GM12801 (cell line): ENCODE data around the gene ZFYVE21.

Source experiments
- TF ChIP-seq, protein P1 (sequence below): IDR thresholded peaks from one replicate; pipeline ENCODE4 v1.5.1; 2011; ENCODE audit warnings: control low read depth; ENCODE audit not compliant: insufficient read length; ENCODE audit errors: extremely low read depth

The ZFYVE21 gene

DNA sequence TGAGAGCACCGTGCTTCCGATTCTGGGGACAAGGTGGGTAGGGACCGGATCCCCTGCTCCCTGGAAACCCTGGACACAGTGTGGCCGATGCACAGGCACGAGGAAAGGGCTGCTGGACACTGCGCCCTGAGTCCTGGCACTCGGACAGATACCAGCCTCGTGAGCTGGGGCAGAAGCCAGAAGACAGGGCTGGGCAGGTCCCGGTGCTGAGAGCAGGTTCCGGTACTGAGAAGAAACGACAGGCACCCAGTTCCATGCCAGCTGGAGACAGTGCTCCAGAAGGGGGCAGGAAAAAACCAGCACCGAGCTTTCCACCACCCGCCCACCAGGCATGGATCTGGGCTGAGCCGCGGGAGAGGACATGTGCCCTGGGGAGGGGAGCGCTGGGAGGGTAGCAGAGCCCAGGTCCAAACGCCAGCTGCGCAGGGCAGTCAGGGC is 6.8 kb upstream of the ZFYVE21 start:
- TF ChIP-seq, protein P1, sequence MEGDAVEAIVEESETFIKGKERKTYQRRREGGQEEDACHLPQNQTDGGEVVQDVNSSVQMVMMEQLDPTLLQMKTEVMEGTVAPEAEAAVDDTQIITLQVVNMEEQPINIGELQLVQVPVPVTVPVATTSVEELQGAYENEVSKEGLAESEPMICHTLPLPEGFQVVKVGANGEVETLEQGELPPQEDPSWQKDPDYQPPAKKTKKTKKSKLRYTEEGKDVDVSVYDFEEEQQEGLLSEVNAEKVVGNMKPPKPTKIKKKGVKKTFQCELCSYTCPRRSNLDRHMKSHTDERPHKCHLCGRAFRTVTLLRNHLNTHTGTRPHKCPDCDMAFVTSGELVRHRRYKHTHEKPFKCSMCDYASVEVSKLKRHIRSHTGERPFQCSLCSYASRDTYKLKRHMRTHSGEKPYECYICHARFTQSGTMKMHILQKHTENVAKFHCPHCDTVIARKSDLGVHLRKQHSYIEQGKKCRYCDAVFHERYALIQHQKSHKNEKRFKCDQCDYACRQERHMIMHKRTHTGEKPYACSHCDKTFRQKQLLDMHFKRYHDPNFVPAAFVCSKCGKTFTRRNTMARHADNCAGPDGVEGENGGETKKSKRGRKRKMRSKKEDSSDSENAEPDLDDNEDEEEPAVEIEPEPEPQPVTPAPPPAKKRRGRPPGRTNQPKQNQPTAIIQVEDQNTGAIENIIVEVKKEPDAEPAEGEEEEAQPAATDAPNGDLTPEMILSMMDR = no peak

DNA sequence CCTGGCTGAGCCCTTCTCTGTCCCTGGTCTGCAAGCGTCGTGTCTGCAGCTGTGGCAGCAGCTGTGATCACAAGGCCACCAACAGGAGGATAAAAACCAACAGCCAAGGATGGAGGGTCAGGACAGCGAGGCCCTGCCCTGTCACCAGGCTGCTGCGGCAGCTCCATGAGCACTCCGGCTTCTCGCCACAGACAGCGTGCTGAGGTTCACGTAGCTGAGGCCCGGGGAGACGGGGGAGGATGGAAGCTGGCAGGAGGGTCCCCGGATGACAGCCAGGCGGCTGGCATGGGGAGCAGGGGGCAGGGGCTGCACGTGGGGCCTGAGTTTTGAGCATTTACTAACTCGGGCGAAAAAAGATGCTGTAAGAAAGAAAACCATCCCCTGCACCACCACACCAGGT is 5.8 kb upstream of the ZFYVE21 start:
- TF ChIP-seq, protein P1 = no peak

GRCh38 chr14:103710771-103711377 is 4.7 kb upstream of the ZFYVE21 start:
- TF ChIP-seq, protein P1 = no peak

- TF ChIP-seq, protein P1 = no peak
These were observed 3.8 kb upstream of the ZFYVE21 start for GRCh38 chr14:103711516-103712431.

DNA sequence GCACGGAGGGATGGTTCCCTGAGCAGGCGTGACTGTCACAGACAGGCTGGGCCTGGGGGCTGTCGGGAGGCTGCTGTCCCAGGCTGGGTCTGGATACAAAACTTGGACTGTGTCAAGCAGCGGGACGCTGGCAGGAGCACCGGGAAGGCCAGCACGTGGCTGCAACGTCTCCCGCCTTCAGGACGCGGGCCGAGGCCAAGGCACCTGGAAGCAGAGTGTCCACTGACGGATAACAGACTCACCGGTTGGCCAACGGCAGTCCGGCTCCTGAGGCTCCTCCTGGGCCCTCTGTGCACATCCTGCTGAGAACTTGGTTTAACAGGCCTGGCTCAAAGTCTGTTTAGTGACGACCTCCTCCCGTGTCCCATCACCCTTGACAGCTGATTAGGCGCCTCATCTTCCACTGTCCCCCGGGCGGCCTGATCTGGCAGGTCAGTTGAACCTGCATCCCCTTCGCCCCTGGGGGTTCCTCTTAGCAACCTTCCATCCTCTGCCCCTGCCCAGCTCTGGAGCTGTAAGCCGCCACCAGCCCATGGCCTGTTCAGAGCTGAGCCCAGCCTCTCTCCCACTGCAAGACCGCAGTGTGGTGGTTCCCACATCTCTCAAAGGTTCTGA is 2.9 kb upstream of the ZFYVE21 start:
- TF ChIP-seq, protein P1 = no peak

- TF ChIP-seq, protein P1 = no peak
These were observed 2.1 kb upstream of the ZFYVE21 start for GRCh38 chr14:103713304-103714062.
